ENCODE data around the gene P2RX5.
"Not testable (repeated sequence)": the region's sequence is repeated elsewhere in the genome, so short reads cannot be mapped to it uniquely, and the experiment has no call there.

P2RX5 gene

GRCh38 chr17:3712811-3713463 is 17.0 kb upstream of the P2RX5 start:
- no peak for DNase-seq (ENCODE audit: low read depth)

DNA sequence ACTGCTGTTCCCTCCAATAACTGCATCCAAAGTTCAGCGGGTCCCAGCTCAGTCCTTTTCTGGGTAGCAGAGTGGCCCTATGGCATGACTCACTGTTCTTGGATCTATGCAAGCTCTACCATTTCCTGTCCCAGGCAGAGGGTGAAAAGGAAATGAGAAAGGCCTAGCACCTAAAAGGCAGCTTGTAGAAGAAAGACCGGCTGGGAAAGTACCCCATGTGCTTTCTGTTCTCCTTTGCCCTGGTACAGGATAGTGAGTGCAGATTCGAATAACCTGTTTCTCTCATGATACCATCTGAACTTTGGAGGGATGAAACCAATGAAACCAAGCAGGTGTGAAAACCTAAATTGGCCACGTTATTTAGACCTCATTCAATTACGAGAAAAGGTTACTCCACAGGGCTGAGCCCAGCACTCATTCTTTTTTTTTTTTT is 15.0 kb upstream of the P2RX5 start:
- no peak for DNase-seq (ENCODE audit: low read depth)

DNA sequence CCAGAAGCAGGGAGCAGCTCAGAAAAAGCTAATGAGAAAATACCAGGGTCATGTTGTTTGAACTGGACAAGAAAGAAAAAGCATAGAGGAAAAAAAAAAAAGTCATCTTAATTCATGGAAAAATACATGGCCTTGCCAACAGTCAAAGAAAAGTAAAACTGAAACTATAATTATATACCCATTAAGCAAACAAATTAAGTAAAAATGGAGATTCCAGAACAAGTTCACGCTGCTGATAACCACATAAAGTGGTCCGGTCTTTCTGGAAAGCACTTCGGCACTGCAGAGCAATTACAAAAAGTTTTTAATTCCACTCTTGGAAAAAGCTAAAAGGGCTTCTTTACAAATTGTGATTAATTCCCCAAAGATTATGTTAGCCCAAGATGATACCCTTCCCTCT is 12.4 kb upstream of the P2RX5 start:
- DNase-seq (ENCODE audit: low read depth), result no peak

DNA sequence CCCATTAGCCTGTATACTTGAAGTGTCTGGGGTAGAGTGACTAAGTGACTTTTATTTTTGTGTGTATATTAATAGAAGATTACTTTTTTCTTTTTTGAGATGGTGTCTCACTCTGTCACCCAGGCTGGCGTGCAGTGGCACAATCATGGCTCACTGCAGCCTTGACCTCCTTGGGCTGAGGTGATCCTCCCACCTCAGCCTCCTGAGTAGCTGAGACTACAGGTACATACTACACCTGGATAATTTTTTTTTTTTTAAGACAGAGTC is 9.7 kb upstream of the P2RX5 start:
- not testable (repeated sequence) for DNase-seq (ENCODE audit: low read depth)

DNA sequence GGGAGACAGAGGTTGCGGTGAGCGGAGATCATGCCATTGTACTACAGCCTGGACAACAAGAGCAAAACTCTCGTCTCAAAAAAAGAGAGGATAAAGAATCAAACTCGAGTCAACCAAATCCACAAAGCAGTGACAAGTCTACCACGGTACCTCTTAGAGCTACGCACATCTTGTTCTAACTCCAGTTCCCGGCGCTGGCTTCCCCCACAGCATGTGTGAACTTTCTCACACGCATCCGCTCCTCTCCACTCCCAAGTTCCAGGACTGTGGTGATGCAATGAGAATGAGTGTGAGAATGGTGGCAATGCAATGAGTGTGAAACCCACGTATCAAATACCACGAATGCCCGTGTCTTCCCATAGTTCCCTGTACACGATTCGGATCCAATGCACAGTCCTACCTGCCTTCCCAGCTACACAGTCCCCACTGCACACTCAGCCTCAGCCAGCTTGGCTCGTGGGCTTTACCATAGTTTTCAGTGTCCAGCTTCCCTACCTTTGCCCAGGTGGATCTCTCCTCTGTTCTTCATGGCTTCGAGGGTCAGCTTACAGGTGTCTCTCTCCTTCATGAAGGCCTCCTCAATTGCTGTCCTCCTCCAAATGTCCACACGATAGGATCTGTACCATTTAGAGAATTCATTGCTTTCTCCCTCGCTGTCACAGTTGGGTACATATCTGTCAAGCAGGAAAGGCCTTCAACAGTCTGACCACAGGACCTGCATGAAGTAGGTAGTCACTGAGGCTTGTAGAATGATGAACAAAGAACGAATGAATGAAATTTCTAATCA is 9.2 kb upstream of the P2RX5 start:
- DNase-seq (ENCODE audit: low read depth), result no peak

DNA sequence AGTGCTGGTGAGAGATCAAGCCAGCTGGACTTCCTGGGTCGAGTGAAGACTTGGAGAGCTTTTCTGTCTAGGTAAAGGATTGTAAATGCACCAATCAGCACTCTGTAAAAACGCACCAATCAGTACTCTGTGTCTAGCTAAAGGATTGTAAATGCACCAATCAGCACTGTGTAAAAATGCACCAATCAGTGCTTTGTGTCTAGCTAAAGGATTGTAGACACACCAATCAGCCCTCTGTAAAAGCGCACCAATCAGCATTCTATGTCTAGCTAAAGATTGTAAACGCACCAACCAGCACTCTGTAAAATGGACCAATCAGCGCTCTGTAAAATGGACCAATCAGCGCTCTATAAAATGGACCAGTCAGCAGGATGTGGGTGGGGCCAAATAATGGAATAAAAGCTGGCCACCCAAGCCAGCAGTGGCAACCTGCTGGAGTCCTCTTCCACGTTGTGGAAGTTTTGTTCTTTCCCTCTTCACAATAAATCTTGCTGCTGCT is 6.1 kb upstream of the P2RX5 start:
- not testable (repeated sequence) for DNase-seq (ENCODE audit: low read depth)

DNA sequence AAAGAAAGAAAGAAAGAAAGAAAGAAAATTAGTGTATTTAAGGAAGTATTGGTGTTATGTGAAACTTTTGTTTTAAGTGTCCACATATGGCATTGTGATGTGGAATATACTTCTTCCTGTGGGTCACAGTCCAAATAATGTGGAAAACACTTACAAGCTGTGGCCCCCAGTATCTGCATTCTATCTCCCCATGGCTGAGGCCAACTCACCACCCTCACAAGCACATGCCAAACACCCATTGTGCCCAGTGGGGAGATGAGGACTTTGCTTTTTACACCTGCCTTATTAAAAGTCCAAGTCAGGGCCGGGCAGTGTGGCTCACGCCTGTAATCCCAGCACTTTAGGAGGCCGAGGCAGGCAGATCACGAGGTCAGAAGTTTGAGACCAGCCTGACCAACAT is 4.0 kb upstream of the P2RX5 start:
- no peak for DNase-seq (ENCODE audit: low read depth)

GRCh38 chr17:3698139-3698538 is 2.2 kb upstream of the P2RX5 start:
- DNase-seq (ENCODE audit: low read depth), result no peak

DNA sequence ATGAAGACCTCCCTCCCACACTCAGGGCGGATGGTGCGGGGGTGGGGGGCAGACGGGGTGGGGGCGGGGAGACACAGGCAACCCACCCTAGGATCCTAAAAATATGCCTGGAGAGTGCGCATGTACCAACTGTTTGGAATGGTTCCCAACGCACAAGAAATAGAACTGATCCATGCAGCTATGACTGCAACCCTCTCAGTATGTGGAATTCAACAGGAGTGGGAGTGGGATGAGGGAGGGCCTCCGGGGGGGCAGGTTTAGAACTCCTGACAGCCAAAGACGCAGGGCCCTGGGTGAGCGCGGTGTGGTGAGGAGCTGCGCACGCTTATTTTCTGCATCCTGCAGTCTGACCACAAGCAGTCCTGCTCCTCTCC is 1.1 kb upstream of the P2RX5 start:
- DNase-seq (ENCODE audit: low read depth), result no peak

DNA sequence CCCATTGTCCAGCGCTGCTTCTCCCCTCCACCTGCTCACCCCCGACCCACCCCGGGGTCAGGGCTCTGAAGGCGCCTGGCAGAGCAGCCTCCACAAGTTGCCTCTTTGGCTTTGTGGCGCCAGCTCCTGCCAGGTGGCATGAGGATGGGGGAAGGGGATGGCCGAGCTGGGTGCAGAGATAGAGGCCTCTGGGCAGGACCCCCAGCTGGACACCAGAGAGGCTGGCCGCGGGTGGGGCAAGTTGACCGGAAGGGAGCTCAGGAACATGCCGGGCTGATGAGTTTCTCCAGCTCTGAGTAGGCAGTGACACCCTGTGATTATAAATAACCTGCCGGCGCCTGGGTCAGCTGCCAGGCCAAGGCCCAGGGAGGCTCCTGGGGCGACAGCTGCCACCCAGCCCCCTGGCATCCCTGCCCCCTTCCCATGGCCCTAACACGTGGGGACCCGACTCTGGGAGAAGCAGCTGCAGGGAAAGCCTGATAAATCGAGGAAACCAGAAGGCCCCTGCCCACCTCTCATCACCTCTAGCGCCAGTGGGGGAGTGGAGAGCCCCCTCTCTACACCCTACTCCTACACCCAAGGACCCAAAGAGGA is 729 bp downstream of the P2RX5 start:
- no peak for DNase-seq (ENCODE audit: low read depth)

DNA sequence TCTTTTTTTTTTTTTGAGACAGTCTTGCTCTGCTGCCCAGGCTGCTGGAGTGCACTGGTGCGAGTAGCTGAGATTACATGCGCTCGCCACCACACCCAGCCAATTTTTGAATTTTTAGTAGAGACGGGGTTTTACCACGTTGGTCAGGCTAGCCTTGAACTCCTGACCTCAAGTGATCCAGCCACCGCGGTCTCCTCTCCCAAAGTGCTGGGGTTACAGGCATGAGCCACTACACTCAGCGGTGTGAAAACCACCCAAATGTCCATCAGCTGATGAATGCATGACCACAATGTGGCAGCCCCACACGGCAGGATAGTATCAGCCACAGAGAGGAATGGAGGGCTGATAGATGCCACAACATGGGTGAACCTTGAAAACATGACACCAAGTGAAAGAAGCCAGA is 2.1 kb downstream of the P2RX5 start:
- DNase-seq (ENCODE audit: low read depth), result no peak

DNA sequence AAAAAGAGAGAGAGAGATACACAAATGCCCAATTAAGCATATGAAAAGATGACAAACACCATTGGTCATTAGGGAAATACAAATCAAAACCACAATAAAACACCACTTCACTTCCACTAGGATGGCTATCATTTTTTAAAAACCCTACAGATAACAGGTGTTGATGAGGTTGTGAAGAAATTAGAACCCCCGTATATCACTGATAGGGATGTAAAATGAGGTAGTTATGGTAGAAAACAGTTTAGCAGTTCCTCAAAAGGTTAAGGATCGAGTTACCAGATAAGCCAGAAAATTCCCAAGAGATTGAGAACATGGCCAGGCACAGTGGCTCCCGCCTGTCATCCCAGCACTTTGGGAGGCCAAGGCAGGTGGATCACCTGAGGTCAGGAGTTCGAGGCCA is 2.8 kb downstream of the P2RX5 start:
- no peak for DNase-seq (ENCODE audit: low read depth)

DNA sequence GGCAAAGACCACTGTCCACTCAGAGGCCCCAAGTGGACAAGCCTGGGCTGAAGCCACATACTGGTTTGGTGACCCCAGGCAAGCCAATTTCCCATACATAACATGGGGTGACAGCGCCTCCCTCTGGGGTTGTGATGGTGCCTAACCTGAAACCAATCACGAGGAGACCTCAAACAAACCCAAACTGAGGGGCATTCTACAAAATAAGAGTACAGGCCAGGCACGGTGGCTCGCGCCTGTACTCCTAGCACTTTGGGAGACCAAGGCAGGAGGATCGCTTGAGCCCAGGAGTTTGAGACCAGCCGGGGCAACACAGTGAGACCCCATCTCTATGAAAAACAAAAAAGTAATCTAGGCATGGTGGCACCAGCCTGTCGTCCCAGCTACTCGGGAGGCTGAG is 3.6 kb downstream of the P2RX5 start:
- no peak for DNase-seq (ENCODE audit: low read depth)

- no peak for DNase-seq (ENCODE audit: low read depth)
These were observed 4.3 kb downstream of the P2RX5 start for GRCh38 chr17:3691617-3692067.

- DNase-seq (ENCODE audit: low read depth), result no peak
These were observed 5.8 kb downstream of the P2RX5 start for GRCh38 chr17:3690094-3690715.

- no peak for DNase-seq (ENCODE audit: low read depth)
These were observed 6.5 kb downstream of the P2RX5 start for GRCh38 chr17:3689262-3690093.

DNA sequence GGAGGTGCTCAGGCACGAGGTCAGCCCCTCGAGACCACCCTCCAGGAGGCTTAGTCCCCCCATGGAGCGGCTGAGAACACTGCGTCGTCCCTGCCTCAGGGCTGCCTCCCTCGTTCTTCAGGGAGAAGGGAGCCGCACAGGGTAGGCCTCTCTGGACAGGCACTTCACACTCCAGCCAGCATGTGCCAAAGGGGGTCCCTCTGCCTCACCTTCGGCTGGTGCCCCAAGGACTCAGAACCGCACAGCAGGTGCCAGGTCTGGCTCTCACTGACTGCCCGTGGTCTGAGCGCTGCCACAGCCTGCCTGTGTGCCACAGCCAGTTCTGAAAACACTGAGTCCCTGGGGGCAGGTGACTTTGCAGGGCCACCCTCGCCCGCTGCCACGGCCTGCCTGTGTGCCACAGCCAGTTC is 7.1 kb downstream of the P2RX5 start:
- DNase-seq (ENCODE audit: low read depth), result no peak

GRCh38 chr17:3688027-3688553 is 7.9 kb downstream of the P2RX5 start:
- no peak for DNase-seq (ENCODE audit: low read depth)

DNA sequence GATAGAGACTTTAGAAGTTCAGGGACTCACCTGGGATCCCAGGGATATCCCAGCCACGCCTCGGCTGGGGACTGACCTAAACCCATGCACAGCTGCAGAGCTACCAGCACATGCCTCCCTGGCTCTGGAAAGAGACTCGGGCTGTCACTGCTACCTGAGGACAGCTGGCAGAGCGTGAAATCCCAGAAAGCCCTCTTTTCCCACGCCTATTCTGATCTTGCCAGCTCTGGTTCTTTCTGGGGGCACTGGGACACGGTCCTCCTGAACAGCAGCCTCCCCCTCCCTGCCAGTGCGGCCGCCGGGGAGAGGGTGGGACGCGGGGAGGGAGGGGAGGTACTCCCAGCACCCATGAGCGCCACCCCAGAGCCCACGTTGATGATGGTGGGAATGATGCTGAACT is 10.8 kb downstream of the P2RX5 start:
- no peak for DNase-seq (ENCODE audit: low read depth)

GRCh38 chr17:3683054-3683511 is 12.9 kb downstream of the P2RX5 start:
- no peak for DNase-seq (ENCODE audit: low read depth)

DNA sequence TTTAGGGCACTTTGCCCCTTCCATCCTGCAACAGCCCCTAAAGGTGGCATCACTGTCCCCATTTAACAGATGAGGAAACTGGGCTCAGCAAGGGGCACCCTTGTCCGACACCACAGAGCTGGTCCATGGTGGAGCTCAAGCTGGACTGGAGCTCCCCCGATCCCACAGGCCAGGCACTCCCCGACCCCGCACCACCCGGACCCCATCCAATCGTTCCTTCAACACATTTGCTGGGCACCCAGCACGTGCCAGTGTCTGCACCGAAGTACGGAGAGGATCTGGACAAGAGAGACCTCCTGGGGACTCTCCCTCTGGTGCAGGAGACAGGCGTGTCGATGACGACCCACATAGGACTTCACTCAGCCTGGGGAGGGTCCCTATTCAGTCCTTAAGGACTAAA is 13.9 kb downstream of the P2RX5 start:
- DNase-seq (ENCODE audit: low read depth), result no peak

DNA sequence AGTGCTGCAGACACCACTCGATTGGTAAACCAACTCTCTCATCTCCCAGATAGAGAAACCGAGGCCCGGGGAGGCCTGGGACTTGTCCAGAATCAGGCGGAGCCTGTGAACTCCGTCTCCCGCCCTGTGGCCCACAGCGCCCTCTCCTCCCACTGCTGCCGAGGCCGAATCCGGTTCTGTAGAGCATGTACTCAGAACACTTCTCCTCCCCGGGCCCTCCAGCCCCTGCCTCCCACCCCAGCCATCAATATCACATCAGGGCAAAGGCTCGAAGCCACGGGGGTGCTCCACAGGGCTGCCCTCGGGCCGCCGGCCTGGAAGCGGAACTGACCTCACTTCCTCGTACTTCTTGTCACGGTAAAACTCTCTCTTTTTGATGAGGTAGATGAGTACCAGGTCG is 14.4 kb downstream of the P2RX5 start:
- DNase-seq (ENCODE audit: low read depth), result no peak
